Endothelial cell of umbilical vein (primary cell): ENCODE data around the gene SDC1. TPM values are rescaled to one million over a fixed set of nuclear protein-coding genes. Genes with fewer than 3 reads are reported as not detected.

Source experiments
- BruUV-seq: library from RNA; stranded (reverse); fragments of 400-500 nt; replicated peaks from 2 replicates; lab custom pipeline; 2021; lab: Mats Ljungman, UMichigan
- CTCF ChIA-PET: fragments of 300-600, 350-600 bp; sonication (Branson Sonifier 250); formaldehyde crosslinking; loops from one replicate; lab custom pipeline; 2021; ENCODE audit warnings: antibody characterized with exemption, inconsistent platforms; lab: Charles Lee
- POLR2A ChIA-PET: fragments of 300-600, 350-600 bp; sonication (Branson Sonifier 250); formaldehyde crosslinking; loops from one replicate; lab custom pipeline; 2021; ENCODE audit warnings: antibody characterized with exemption, inconsistent platforms; lab: Charles Lee
- DNase-seq: peaks from one replicate; pipeline ENCODE4 v3.0.0-alpha.2; 2011; ENCODE audit warnings: low read depth, low spot score
- FAIRE-seq: peaks from 2 replicates; lab custom pipeline; 2011; peaks lifted over from hg19 to GRCh38; lab: Jason Lieb, UNC
- H2AFZ ChIP-seq: 2 replicates; pipeline ENCODE4 v1.6.0; 2012; ENCODE audit warnings: low read depth, low read length, control low read depth, inconsistent platforms
- H3K27ac ChIP-seq: 2 replicates; pipeline ENCODE4 v1.5.1; 2011; ENCODE audit warnings: low read depth, mild to moderate bottlenecking, control low read depth, low read length, moderate library complexity; ENCODE audit not compliant: insufficient read depth
- H3K27me3 ChIP-seq, 2 experiments: 2 replicates each; pipeline versions ENCODE4 v1.6.0 to v1.6.1; 2011; ENCODE audit warnings: low read length in 2 of 2, mixed read lengths in 1 of 2; ENCODE audit not compliant: control insufficient read depth in 2 of 2, insufficient read depth in 2 of 2
- H3K36me3 ChIP-seq, 2 experiments: 2 replicates in 1 of 2; 3 replicates in 1 of 2; pipeline ENCODE4 v1.5.1; 2011; ENCODE audit warnings: low read length in 2 of 2, mild to moderate bottlenecking in 1 of 2, moderate library complexity in 1 of 2; ENCODE audit not compliant: control insufficient read depth in 2 of 2, insufficient read depth in 2 of 2; ENCODE audit errors: extremely low read depth in 1 of 2
- H3K4me1 ChIP-seq: 3 replicates; pipeline ENCODE4 v1.5.1; 2011; ENCODE audit warnings: mild to moderate bottlenecking, low read length; ENCODE audit not compliant: control insufficient read depth, insufficient read depth; ENCODE audit errors: extremely low read depth
- H3K4me2 ChIP-seq: 2 replicates; pipeline ENCODE4 v1.6.1; 2011; ENCODE audit warnings: low read length, control low read depth, mixed read lengths; ENCODE audit not compliant: insufficient read depth
- H3K4me3 ChIP-seq, 3 experiments: fragments of 200-600 bp in 1 of 3; sonication (generic), shearing (Covaris generic) in 1 of 3; replicated peaks in 1 of 3; 2 replicates each; pipeline ENCODE4 v1.5.1; 2011 to 2016; ENCODE audit warnings: control low read depth in 3 of 3, low read length in 3 of 3, mild to moderate bottlenecking in 2 of 3, inconsistent platforms in 1 of 3, low read depth in 1 of 3, moderate library complexity in 1 of 3; ENCODE audit not compliant: insufficient read depth in 1 of 3
- H3K79me2 ChIP-seq: 2 replicates; pipeline ENCODE4 v1.6.0; 2012; ENCODE audit warnings: low read length, inconsistent platforms; ENCODE audit not compliant: control insufficient read depth, insufficient read depth
- H3K9ac ChIP-seq: replicated peaks from 2 replicates; pipeline ENCODE3; 2011; ENCODE audit warnings: low read length, control low read depth; ENCODE audit not compliant: insufficient read depth; ENCODE audit errors: extremely low read depth
- H3K9me1 ChIP-seq: replicated peaks from 3 replicates; pipeline ENCODE4 v1.6.0; 2011; ENCODE audit warnings: mild to moderate bottlenecking, low read length; ENCODE audit not compliant: control insufficient read depth, insufficient read depth; ENCODE audit errors: extremely low read depth
- H3K9me3 ChIP-seq: replicated peaks from 2 replicates; pipeline ENCODE4 v1.5.1; 2012; ENCODE audit warnings: low read length, inconsistent platforms; ENCODE audit not compliant: control insufficient read depth, insufficient read depth
- H4K20me1 ChIP-seq: replicated peaks from 2 replicates; pipeline ENCODE3; 2011; ENCODE audit warnings: mild to moderate bottlenecking, low read length; ENCODE audit not compliant: control insufficient read depth, insufficient read depth; ENCODE audit errors: extremely low read depth
- CTCF ChIP-seq, 2 donors: IDR thresholded peaks; 1 replicate in 1 of 2; 2 replicates in 1 of 2; pipeline ENCODE4 v1.5.1; 2011; ENCODE audit warnings: low read length in 2 of 2, mild to moderate bottlenecking in 2 of 2, moderate library complexity in 2 of 2, control low read depth in 1 of 2, inconsistent platforms in 1 of 2, low read depth in 1 of 2; ENCODE audit not compliant: insufficient read depth in 1 of 2; ENCODE audit errors: extremely low read depth in 1 of 2
- EZH2 ChIP-seq: IDR thresholded peaks from 2 replicates; pipeline ENCODE4 v1.6.1; 2012; ENCODE audit warnings: borderline replicate concordance, low read depth, mild to moderate bottlenecking, moderate library complexity, low read length, inconsistent platforms; ENCODE audit not compliant: severe bottlenecking
- FOS ChIP-seq: IDR thresholded peaks from 2 replicates; pipeline ENCODE4 v1.6.1; 2011; ENCODE audit warnings: mild to moderate bottlenecking, low read length, moderate library complexity, borderline replicate concordance; ENCODE audit not compliant: insufficient read depth
- GATA2 ChIP-seq: IDR thresholded peaks from 2 replicates; pipeline ENCODE4 v1.7.0; 2011; ENCODE audit warnings: low read depth, mild to moderate bottlenecking, moderate library complexity, mixed read lengths, low read length; ENCODE audit not compliant: insufficient read length, insufficient read depth
- JUN ChIP-seq: IDR thresholded peaks from 2 replicates; pipeline ENCODE4 v1.6.1; 2011; ENCODE audit warnings: borderline replicate concordance, low read depth; ENCODE audit not compliant: insufficient read length, insufficient read depth
- MAX ChIP-seq: IDR thresholded peaks from 2 replicates; pipeline ENCODE4 v1.6.1; 2011; ENCODE audit not compliant: insufficient read depth, insufficient read length
- MYC ChIP-seq: IDR thresholded peaks from one replicate; pipeline ENCODE4 v1.6.1; 2011; ENCODE audit warnings: mild to moderate bottlenecking, low read depth, low read length
- POLR2A ChIP-seq: IDR thresholded peaks from 2 replicates; pipeline ENCODE4 v1.6.1; 2012; ENCODE audit warnings: low read depth, mild to moderate bottlenecking, control low read depth, low read length
- POLR2AphosphoS5 ChIP-seq: IDR thresholded peaks from 2 replicates; pipeline ENCODE4 v1.6.1; 2012; ENCODE audit warnings: low read depth, mild to moderate bottlenecking, control low read depth, low read length, moderate library complexity; ENCODE audit not compliant: insufficient read depth
- dilution Hi-C: fragments of 300-500 bp; cut with MboI; formaldehyde crosslinking; loops from one replicate; pipeline ENCODE4 v1.15.0; 2019; ENCODE audit warnings: low sequenced_read_pairs; ENCODE audit not compliant: extremely low pct_ligation_motif_present
- intact Hi-C: fragments of 100-400 bp; cut with micrococcal nuclease; formaldehyde crosslinking; loops from one replicate; pipeline ENCODE4 v1.10.0; 2022
- polyA plus RNA-seq, 4 experiments: library from polyadenylated mRNA; depleted of rRNA in 3 of 4; stranded (reverse) in 3 of 4; unstranded in 1 of 4; fragments of >200 nt; gene quantifications; 2 replicates each; pipeline versions ENCODE4 v1.2.1 to v1.2.3, GENCODE V29; 2011 to 2012; ENCODE audit warnings: missing spikeins in 1 of 4
- total RNA-seq: library from RNA; stranded (reverse); gene quantifications from 2 replicates; pipeline ENCODE4 v1.2.3, GENCODE V29; 2021

Gene SDC1
- total and polyA plus RNA-seq, 2 donors (not counting 3 experiments of a cell fraction or from before 2014, with no cell fraction given), result 3.2 to 4.0 TPM

- no peaks in the 10 kb centered on the region for H3K79me2 ChIP-seq
- no peaks in the 10 kb centered on the region for H3K27me3 ChIP-seq
- intact Hi-C loops (no loop called here), dilution Hi-C loops (no loop called here)
- H3K9me1 ChIP-seq, result no peaks in the 10 kb centered on the region
- no peak overlapping the region for H3K4me2 ChIP-seq
- no peak overlapping the region for H2AFZ ChIP-seq
- TF ChIP-seq MYC, result no peak
- TF ChIP-seq POLR2A, result no peak
- no peak for TF ChIP-seq POLR2AphosphoS5
- no peak for TF ChIP-seq EZH2
- TF ChIP-seq CTCF (IDR thresholded peaks at IDR 0.05; ENCODE audit: extremely low read depth in 1 of 2, insufficient read depth in 1 of 2, low read depth in 1 of 2, low read length in 2 of 2), result no peak
- no peak for TF ChIP-seq FOS
- no peak for TF ChIP-seq JUN
- TF ChIP-seq GATA2, result no peak
- TF ChIP-seq MAX, result no peak
- ChIA-PET POLR2A (no interaction called here), CTCF (interaction anchor here (1.4 to 1.6 kb wide), 2 partner anchors 12 to 27 kb away, joined by 6 to 11 read pairs; partner anchors contain the start of gene SDC1)
- H3K27ac ChIP-seq, result no peak overlapping the region
- H3K4me1 ChIP-seq, result no peaks in the 10 kb centered on the region
- H3K4me3 ChIP-seq, result no peak overlapping the region
- no peak for FAIRE-seq
- no peaks in the 10 kb centered on the region for H4K20me1 ChIP-seq
- no peaks in the 10 kb centered on the region for H3K36me3 ChIP-seq
- no peak for DNase-seq
- H3K9ac ChIP-seq, result no peak overlapping the region
- no peaks in the 10 kb centered on the region for H3K9me3 ChIP-seq
- no TSS peak for BruUV-seq
These were observed 26.9 kb downstream of the SDC1 start for GRCh38 chr2:20198001-20198400.
